C4-2B (cell line): ENCODE data around the gene FAM120B.
"Not testable (repeated sequence)": the region's sequence is repeated elsewhere in the genome, so short reads cannot be mapped to it uniquely, and the experiment has no call there.

Experiments used
- H3K27ac ChIP-seq: fragments of 450-650 bp; 2 replicates; pipeline ENCODE4 v1.5.1; 2017
- CTCF ChIP-seq: fragments of 450-650 bp; conservative IDR thresholded peaks from 2 replicates; pipeline ENCODE4 v1.5.1; 2017; ENCODE audit warnings: mild to moderate bottlenecking
- ZFX ChIP-seq: fragments of 450-650 bp; IDR thresholded peaks from 2 replicates; pipeline ENCODE4 v1.6.1; 2017

The FAM120B gene

GRCh38 chr6:170381562-170381961 lies 75.0 kb downstream of the FAM120B start:
- no peak for TF ChIP-seq CTCF
- no peak for TF ChIP-seq ZFX
- no peak overlapping the region for H3K27ac ChIP-seq

GRCh38 chr6:170383466-170384035 lies 77.0 kb downstream of the FAM120B start:
- H3K27ac ChIP-seq = no peak overlapping the region
- TF ChIP-seq ZFX (no peak), CTCF (no peak)

- H3K27ac ChIP-seq = no peak overlapping the region
- TF ChIP-seq CTCF = no peak
- TF ChIP-seq ZFX = no peak
Measured at GRCh38 chr6:170385506-170385905, 78.9 kb downstream of the FAM120B start.

- TF ChIP-seq ZFX (no peak), CTCF (no peak)
Measured at GRCh38 chr6:170388113-170388512, 81.6 kb downstream of the FAM120B start.

GRCh38 chr6:170393033-170393432 lies 86.5 kb downstream of the FAM120B start:
- no peak overlapping the region for H3K27ac ChIP-seq
- TF ChIP-seq CTCF (no peak), ZFX (no peak)

More at GRCh38 chr6:170388113-170388512, 81.6 kb downstream of the FAM120B start:
- H3K27ac ChIP-seq = no peak overlapping the region

GRCh38 chr6:170393807-170394399 lies 87.3 kb downstream of the FAM120B start:
- TF ChIP-seq CTCF = no peak
- no peak for TF ChIP-seq ZFX

GRCh38 chr6:170394980-170395379 lies 88.4 kb downstream of the FAM120B start:
- TF ChIP-seq ZFX = no peak
- no peak for TF ChIP-seq CTCF
- no peak overlapping the region for H3K27ac ChIP-seq

More at GRCh38 chr6:170393807-170394399, 87.3 kb downstream of the FAM120B start:
- no peak overlapping the region for H3K27ac ChIP-seq

- H3K27ac ChIP-seq = not testable (repeated sequence)
Measured at GRCh38 chr6:170398743-170399369, 92.3 kb downstream of the FAM120B start.

GRCh38 chr6:170399955-170400558 lies 93.5 kb downstream of the FAM120B start:
- not testable (repeated sequence) for H3K27ac ChIP-seq
